Muscle of leg (tissue), 11 donors: Measurements from ENCODE around the gene SIRT3. TPM values are rescaled to one million over a fixed set of nuclear protein-coding genes. Genes with fewer than 3 reads are reported as not detected.

Experiments used
- DNase-seq: peaks from one replicate; pipeline ENCODE4 v3.0.0; 2013
- H3K27ac ChIP-seq: one replicate; pipeline ENCODE4 v1.5.1; 2013; ENCODE audit warnings: mild to moderate bottlenecking, low read length, control low read depth
- H3K27me3 ChIP-seq: one replicate; pipeline ENCODE4 v1.6.1; 2013; ENCODE audit warnings: low read length; ENCODE audit not compliant: control insufficient read depth, insufficient read depth
- H3K36me3 ChIP-seq: one replicate; pipeline ENCODE4 v1.6.1; 2013; ENCODE audit warnings: low read length; ENCODE audit not compliant: control insufficient read depth, insufficient read depth
- H3K4me1 ChIP-seq: one replicate; pipeline ENCODE4 v1.6.1; 2013; ENCODE audit warnings: low read length; ENCODE audit not compliant: control insufficient read depth, insufficient read depth
- H3K4me3 ChIP-seq: one replicate; pipeline ENCODE4 v1.5.1; 2013; ENCODE audit warnings: low read length, control low read depth
- H3K9me3 ChIP-seq: replicated peaks from 2 replicates; pipeline ENCODE4 v1.6.1; 2013; ENCODE audit warnings: low read depth, low read length; ENCODE audit not compliant: control insufficient read depth
- WGBS: methylation state at CpG from one replicate; pipeline ENCODE4 v1.1.5; 2013; ENCODE audit warnings: missing lambda C conversion rate; ENCODE audit not compliant: insufficient coverage; 5-methylcytosine and 5-hydroxymethylcytosine counted together
- polyA plus RNA-seq, 8 donors: library from polyadenylated mRNA; unstranded; fragments of 120-200 nt; gene quantifications; one replicate each; pipeline versions ENCODE4 v1.2.1 to v1.2.3, GENCODE V29; 2013; ENCODE audit warnings: inconsistent platforms in 1 of 8, low replicate concordance in 1 of 8; ENCODE audit not compliant: insufficient read length in 8 of 8, insufficient read depth in 1 of 8
- total RNA-seq: library from RNA; stranded (reverse); fragments of 120-200 nt; gene quantifications from one replicate; pipeline ENCODE4 v1.2.4, GENCODE V29; 2013

The SIRT3 gene
- total and polyA plus RNA-seq, 9 donors, result 13.7 to 27.1 (median 23.8) TPM

- H3K4me3 ChIP-seq, result no peak overlapping the region
- DNase-seq, result peak; percentile 25
These were observed 25.9 kb downstream of the SIRT3 start for GRCh38 chr11:210122-210802.

GRCh38 chr11:209275-210121 is 26.6 kb downstream of the SIRT3 start:
- WGBS, result 50% methylated on average over 23 of the region's 29 CpGs
- H3K36me3 ChIP-seq, result peaks cover 61% of the 10 kb centered on the region
- H3K9me3 ChIP-seq, result no peaks in the 10 kb centered on the region
- no peaks in the 10 kb centered on the region for H3K27me3 ChIP-seq
- peaks cover 40% of the 10 kb centered on the region for H3K4me1 ChIP-seq
- H3K4me3 ChIP-seq, result peak overlapping the region; percentile 95
- peak; percentile 14 for DNase-seq
- peak overlapping the region; percentile 35 for H3K27ac ChIP-seq

More at GRCh38 chr11:210122-210802, 25.9 kb downstream of the SIRT3 start:
- Histone ChIP-seq H3K27ac (no peak overlapping the region), H3K9me3 (no peaks in the 10 kb centered on the region), H3K4me1 (peaks cover 36% of the 10 kb centered on the region), H3K27me3 (no peaks in the 10 kb centered on the region), H3K36me3 (peaks cover 60% of the 10 kb centered on the region)
- WGBS, result 87% methylated on average over 9 of the region's 9 CpGs

- Histone ChIP-seq H3K27me3 (no peaks in the 10 kb centered on the region), H3K4me3 (peak overlapping the region; percentile 95), H3K27ac (peak overlapping the region; percentile 100), H3K36me3 (peaks cover 62% of the 10 kb centered on the region), H3K4me1 (peaks cover 46% of the 10 kb centered on the region), H3K9me3 (no peaks in the 10 kb centered on the region)
- DNase-seq, result peak; percentile 26
- 0% methylated on average over 14 of the region's 26 CpGs for WGBS
These were observed 27.3 kb downstream of the SIRT3 start for GRCh38 chr11:208917-209260.

GRCh38 chr11:208181-208916 is 27.8 kb downstream of the SIRT3 start:
- H3K36me3 ChIP-seq, result peaks cover 63% of the 10 kb centered on the region

GRCh38 chr11:207863-208180 is 28.3 kb downstream of the SIRT3 start:
- peak; percentile 72 for DNase-seq
- under 1% methylated on average over 27 of the region's 27 CpGs for WGBS
- Histone ChIP-seq H3K9me3 (no peaks in the 10 kb centered on the region), H3K36me3 (peaks cover 60% of the 10 kb centered on the region), H3K27me3 (no peaks in the 10 kb centered on the region), H3K4me1 (peaks cover 51% of the 10 kb centered on the region), H3K27ac (peak overlapping the region; percentile 100), H3K4me3 (peak overlapping the region; percentile 95)

More at GRCh38 chr11:208181-208916, 27.8 kb downstream of the SIRT3 start:
- Histone ChIP-seq H3K27ac (peak overlapping the region; percentile 100), H3K9me3 (no peaks in the 10 kb centered on the region), H3K27me3 (no peaks in the 10 kb centered on the region), H3K4me3 (peak overlapping the region; percentile 95), H3K4me1 (peaks cover 51% of the 10 kb centered on the region)
- peak; percentile 93 for DNase-seq
- WGBS, result under 1% methylated on average over 51 of the region's 57 CpGs

- Histone ChIP-seq H3K36me3 (peaks cover 56% of the 10 kb centered on the region), H3K27me3 (no peaks in the 10 kb centered on the region), H3K9me3 (no peaks in the 10 kb centered on the region), H3K4me3 (peak within 1 kb of the TSS; percentile 95), H3K4me1 (peaks cover 51% of the 10 kb centered on the region), H3K27ac (peak within 1 kb of the TSS; percentile 100)
- WGBS, result under 1% methylated on average over 60 of the region's 63 CpGs
- peak; percentile 99 for DNase-seq
These were observed 28.8 kb downstream of the SIRT3 start, which contains the start of the genes BET1L and RIC8A for GRCh38 chr11:207208-207862. BET1L (minus strand) TSS chr11:207399; CDS start chr11:207321, 78 bp downstream. RIC8A (plus strand) TSS chr11:207708; CDS start chr11:208855, 1,147 bp downstream.

- peak; percentile 37 for DNase-seq
- Histone ChIP-seq H3K4me1 (peaks cover 51% of the 10 kb centered on the region), H3K27ac (peak overlapping the region; percentile 100), H3K9me3 (no peaks in the 10 kb centered on the region), H3K36me3 (peaks cover 49% of the 10 kb centered on the region), H3K27me3 (no peaks in the 10 kb centered on the region), H3K4me3 (peak overlapping the region; percentile 95)
- 2% methylated on average over 35 of the region's 39 CpGs for WGBS
These were observed 29.5 kb downstream of the SIRT3 start for GRCh38 chr11:206526-207207.

- Histone ChIP-seq H3K27me3 (no peaks in the 10 kb centered on the region), H3K9me3 (no peaks in the 10 kb centered on the region), H3K36me3 (peaks cover 45% of the 10 kb centered on the region), H3K4me1 (peaks cover 49% of the 10 kb centered on the region), H3K27ac (no peak overlapping the region), H3K4me3 (peak overlapping the region; percentile 95)
- DNase-seq, result peak; percentile 13
- 75% methylated on average over 5 of the region's 7 CpGs for WGBS
These were observed 30.1 kb downstream of the SIRT3 start for GRCh38 chr11:206002-206384.

- DNase-seq, result no peak
- H3K27ac ChIP-seq, result no peak overlapping the region
- H3K27me3 ChIP-seq, result no peaks in the 10 kb centered on the region
- H3K4me3 ChIP-seq, result no peak overlapping the region
- peaks cover 43% of the 10 kb centered on the region for H3K4me1 ChIP-seq
- peaks cover 45% of the 10 kb centered on the region for H3K36me3 ChIP-seq
- no peaks in the 10 kb centered on the region for H3K9me3 ChIP-seq
- WGBS, result 89% methylated on average over 12 of the region's 16 CpGs
These were observed 30.7 kb downstream of the SIRT3 start for GRCh38 chr11:205221-206001.
